PC-3 (cell line): ENCODE results near the gene S100A4.

Experiments
- EZH2 ChIP-seq: fragments of 300-600 bp; sonication (generic); IDR thresholded peaks from one replicate; pipeline ENCODE4 v1.6.1; 2017; ENCODE audit warnings: antibody characterized with exemption, mild to moderate bottlenecking, low read length; ENCODE audit not compliant: unreplicated experiment
- EZH2phosphoT487 ChIP-seq: fragments of 300-600 bp; sonication (generic); IDR thresholded peaks from 2 replicates; pipeline ENCODE4 v1.6.1; 2018; ENCODE audit warnings: mild to moderate bottlenecking, antibody characterized with exemption, low read length, borderline replicate concordance
- TF ChIP-seq, protein P1 (sequence below): fragments of 300-600 bp; sonication (generic); conservative IDR thresholded peaks from 2 replicates; pipeline ENCODE4 v1.5.1; 2017; ENCODE audit warnings: antibody characterized with exemption, low read depth, mild to moderate bottlenecking, low read length

- TF ChIP-seq, protein P1, sequence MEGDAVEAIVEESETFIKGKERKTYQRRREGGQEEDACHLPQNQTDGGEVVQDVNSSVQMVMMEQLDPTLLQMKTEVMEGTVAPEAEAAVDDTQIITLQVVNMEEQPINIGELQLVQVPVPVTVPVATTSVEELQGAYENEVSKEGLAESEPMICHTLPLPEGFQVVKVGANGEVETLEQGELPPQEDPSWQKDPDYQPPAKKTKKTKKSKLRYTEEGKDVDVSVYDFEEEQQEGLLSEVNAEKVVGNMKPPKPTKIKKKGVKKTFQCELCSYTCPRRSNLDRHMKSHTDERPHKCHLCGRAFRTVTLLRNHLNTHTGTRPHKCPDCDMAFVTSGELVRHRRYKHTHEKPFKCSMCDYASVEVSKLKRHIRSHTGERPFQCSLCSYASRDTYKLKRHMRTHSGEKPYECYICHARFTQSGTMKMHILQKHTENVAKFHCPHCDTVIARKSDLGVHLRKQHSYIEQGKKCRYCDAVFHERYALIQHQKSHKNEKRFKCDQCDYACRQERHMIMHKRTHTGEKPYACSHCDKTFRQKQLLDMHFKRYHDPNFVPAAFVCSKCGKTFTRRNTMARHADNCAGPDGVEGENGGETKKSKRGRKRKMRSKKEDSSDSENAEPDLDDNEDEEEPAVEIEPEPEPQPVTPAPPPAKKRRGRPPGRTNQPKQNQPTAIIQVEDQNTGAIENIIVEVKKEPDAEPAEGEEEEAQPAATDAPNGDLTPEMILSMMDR = no peak
- TF ChIP-seq EZH2 (no peak), EZH2phosphoT487 (no peak)
Measured at GRCh38 chr1:153506831-153507413, 38.7 kb downstream of the S100A4 start.
